GM21381 (cell line): ENCODE results near the gene SLC44A4.
"Not testable (repeated sequence)": the region's sequence is repeated elsewhere in the genome, so short reads cannot be mapped to it uniquely, and the experiment has no call there.

Experiments used
- ATAC-seq: cut with Tn5 transposase; IDR thresholded peaks from one replicate; pipeline ENCODE4 v1.9.1; 2021; ENCODE audit warnings: mild to moderate bottlenecking, moderate library complexity; ENCODE audit not compliant: unreplicated experiment

The SLC44A4 gene

GRCh38 chr6:31878726-31879125 lies at the start of gene SLC44A4:
TSS of gene SLC44A4 (minus strand) at chr6:31878997. CDS start at chr6:31878980, 17 bp downstream.
- ATAC-seq: no peak

DNA sequence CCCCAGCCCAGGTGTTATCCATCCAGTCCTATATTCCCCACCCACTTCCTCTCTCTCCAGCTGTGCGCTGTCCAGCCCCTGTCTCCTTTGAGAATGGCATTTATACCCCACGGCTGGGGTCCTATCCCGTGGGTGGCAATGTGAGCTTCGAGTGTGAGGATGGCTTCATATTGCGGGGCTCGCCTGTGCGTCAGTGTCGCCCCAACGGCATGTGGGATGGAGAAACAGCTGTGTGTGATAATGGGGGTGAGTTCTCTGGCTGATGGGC lies 49.8 kb upstream of the SLC44A4 start:
- ATAC-seq: no peak

DNA sequence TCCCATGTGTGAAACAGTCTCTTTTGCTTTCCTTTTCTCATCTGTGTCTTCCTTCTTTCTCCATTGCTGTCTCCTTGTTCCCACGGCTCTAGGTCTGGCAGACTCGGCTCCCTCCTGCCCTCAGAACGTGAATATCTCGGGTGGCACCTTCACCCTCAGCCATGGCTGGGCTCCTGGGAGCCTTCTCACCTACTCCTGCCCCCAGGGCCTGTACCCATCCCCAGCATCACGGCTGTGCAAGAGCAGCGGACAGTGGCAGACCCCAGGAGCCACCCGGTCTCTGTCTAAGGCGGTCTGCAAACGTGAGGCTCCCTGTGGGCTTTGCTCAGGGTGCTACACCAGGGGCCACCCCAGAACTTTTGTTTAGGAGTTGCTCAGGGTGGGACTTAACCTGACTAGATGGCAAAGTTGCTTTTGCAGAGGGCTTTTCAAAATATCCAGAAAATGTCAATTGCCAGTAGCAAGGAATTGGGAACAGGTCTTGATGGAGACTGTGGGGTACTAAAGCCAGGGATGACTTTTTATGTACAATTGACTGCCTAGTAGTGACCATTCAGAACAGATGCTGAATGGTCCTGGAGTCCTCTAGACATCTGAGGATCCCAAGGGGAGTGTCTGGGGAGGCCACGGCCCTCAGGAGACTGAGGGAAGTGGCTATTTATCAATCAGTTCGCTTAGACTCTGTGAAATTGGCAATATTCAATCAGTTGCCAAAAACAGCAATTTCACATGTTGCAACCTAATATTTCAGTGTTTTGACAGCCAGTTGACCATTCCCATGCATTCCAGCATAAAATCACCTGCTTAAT lies 49.3 kb upstream of the SLC44A4 start:
- ATAC-seq: no peak

GRCh38 chr6:31927242-31927862 lies 48.6 kb upstream of the SLC44A4 start, which contains the start of gene C2:
TSS of gene C2 (plus strand) at chr6:31927717. CDS start at chr6:31927753, 36 bp downstream.
- no peak for ATAC-seq

- ATAC-seq: no peak
Measured at GRCh38 chr6:31922942-31923341, 44.1 kb upstream of the SLC44A4 start.

DNA sequence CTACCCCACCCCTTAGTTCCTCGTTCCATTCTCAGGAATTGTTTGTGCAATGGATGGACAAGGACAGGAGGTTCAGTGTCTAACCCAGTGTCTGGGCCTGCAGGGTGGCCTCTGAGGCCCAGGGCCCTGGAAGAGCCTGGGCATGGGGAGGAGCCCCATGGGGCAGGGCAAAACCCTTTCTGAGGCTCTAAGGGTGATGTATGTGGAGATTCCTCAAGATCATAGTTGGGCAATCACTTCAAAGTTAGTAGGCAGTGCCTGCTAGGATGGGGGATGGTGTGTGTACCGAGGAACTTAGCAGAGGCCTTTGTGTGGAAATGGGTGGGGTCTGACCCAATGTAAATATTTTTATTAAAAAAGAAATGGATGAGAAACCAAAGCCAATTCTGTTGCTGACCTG lies 42.0 kb upstream of the SLC44A4 start:
- no peak for ATAC-seq

GRCh38 chr6:31919624-31920303 lies 41.0 kb upstream of the SLC44A4 start:
- ATAC-seq: no peak

DNA sequence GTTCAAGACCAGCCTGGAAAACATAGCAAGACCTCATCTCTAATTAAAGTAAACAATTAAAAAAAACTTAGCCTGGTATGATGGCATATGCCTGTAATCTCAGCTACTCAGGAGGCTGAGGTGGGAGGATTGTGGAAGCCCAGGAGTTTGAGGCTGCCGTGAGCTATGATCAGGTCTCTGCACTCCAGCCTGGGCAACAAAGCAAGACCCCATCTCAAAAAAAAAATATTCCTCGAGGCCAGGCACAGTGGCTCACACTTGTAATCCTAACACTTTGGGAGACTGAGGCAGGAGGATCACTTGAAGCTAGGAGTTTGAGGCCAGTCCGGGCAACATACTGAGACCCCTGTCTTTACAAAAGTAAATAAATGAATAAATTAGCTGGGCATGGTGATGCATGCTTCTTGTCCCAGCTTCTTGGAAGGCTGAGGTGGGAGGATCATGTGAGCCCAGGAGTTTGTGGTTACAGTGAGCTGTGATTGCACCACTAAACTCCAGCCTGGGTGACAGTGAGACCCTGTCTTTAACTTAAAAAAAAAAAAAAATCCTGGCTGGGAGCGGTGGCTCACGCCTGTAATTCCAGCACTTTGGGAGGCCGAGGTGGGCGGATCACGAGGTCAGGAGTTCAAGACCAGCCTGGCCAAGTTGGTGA lies 39.4 kb upstream of the SLC44A4 start:
- no peak for ATAC-seq

- no peak for ATAC-seq
Measured at GRCh38 chr6:31915756-31916155, 37.0 kb upstream of the SLC44A4 start.

- no peak for ATAC-seq
Measured at GRCh38 chr6:31915351-31915750, 36.6 kb upstream of the SLC44A4 start.

GRCh38 chr6:31911826-31912585 lies 33.2 kb upstream of the SLC44A4 start:
- ATAC-seq: no peak

DNA sequence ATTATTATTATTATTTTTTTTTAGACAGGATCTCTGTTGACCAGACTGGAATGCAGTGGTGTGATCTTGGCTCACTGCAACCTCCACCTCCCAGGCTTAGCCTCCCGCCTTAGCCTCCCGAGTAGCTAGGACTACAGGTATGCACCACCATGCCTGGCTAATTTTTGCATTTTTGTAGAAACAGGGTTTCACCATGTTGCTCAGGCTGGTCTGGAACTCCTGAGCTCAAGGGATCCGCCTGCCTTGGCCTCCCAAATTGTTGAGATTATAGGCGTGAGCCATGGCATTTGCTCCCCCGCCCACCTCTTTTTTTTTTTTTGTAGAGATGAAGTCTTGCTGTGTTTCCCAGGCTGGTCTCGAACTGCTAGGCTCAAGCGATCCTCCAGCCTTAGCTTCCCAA lies 30.5 kb upstream of the SLC44A4 start:
- not testable (repeated sequence) for ATAC-seq

DNA sequence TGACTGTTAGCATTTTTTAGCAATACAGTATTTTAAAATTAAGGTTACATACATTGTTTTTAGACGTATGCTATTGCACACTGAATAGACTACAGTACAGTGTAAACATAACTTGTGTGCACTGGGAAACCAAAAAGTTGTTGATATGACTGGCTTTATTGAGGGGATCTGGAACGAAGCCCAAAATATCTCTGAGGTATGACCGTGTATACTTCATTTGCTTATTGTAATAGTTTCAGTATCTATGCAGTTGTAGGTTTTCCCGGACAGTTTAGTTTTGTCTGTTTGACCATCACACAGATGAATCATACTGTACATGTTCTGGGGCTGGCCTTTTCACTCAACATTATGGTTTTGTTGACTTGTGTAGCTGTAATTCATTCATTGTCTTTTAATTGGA lies 30.0 kb upstream of the SLC44A4 start:
- ATAC-seq: peak; percentile 81

GRCh38 chr6:31908255-31908654 lies 29.5 kb upstream of the SLC44A4 start:
- not testable (repeated sequence) for ATAC-seq

- no peak for ATAC-seq
Measured at GRCh38 chr6:31907158-31907813, 28.5 kb upstream of the SLC44A4 start.

DNA sequence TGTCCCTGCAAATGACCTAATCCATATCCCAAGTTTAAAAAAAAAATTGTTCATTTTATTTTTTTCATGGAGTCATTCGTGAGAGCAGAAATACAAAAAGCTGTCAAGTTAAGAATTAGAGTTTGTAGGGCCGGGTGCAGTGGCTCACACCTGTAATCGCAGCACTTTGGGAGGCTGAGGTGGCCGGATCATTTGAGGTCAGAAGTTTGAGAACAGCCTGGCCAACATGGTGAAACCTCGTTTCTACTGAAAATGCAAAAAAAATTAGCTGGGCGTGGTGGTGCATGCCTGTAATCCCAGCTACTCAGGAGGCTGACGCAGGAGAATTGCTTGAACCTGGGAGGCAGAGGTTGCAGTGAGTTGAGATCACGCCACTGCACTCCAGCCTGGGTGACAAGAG lies 27.9 kb upstream of the SLC44A4 start:
- ATAC-seq: not testable (repeated sequence)

DNA sequence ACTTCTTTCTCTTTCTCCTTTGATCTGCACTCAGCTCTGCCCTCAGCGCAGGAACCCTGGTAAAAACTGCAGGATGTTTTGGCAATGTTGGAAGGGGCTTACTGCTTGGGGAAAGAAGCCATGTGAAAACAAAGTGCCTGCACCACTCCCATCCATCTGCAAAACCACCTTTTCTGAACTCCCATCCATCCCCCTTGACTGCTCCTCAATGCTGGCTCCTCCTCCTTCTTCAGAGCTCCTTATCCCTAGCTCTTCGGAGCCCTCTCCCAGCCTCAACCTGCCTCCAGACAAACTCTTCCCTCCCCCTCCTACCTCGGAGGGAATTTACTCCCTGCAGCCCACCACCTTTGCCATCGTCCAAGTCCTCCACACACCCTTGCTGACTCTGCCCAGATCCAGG lies 27.3 kb upstream of the SLC44A4 start:
- no peak for ATAC-seq

DNA sequence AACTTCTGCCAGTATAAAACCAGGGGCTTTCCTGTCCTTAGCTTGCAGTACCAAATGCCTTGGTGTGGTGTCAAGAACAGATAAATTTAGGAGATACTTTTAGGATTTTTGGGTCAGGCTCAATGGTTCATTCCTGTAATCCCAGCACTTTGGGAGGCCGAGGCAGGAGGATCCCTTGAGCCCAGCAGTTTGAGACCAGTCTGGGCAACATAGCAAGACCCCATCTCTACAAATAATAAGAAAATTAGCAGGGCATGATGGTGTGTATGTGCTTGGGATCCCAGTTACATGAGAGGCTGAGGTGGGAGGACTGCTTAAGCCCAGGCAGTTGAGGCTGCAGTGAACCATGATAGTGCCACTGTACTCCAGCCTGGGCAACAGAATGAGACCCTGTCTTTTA lies 26.2 kb upstream of the SLC44A4 start:
- no peak for ATAC-seq

DNA sequence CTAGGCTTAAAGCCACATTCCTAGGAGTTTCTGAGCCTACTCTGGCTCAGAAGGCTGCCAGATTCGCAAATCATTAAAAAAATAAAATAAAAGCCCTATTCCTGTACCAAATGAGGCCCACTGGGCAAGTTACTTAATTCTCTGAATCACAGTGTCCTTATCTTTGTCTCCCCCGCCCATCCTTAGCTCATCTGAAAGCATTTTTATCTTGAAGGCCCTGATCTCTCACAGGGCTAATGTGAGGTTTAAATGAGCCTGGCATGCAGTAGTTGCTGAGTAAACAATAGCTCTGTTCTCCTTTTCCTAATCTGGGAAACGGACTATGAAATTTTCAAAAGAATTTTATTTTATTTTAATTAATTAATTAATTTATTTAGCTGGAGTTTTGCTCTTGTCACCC lies 25.2 kb upstream of the SLC44A4 start:
- ATAC-seq: no peak

- peak; percentile 54 for ATAC-seq
Measured at GRCh38 chr6:31901953-31902643, 23.3 kb upstream of the SLC44A4 start, which contains the start of gene ZBTB12. TSS of gene ZBTB12 (minus strand) at chr6:31902086. CDS start at chr6:31901305, 781 bp downstream.
